Measurements from ENCODE around the gene LUC7L.

DNA sequence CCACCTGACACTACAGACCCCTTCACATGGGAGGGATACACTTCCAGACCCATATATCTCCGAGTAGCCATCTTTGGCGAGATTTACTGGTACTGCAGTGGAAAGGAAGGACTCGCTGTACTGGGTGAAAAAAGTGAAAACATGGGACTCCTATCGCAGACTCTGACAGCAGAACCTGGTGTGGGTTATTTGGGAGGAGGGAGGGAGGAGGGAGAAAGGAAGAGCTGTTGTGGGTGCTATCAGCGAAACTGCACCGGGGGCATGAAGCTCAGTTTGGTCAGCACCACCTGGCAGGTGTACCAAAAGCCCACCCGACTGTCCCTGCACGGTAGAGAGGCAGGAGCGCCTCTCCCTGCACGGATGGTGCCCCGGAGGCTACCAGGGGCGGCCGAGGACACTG is 44.0 kb downstream of the LUC7L start:
- TF ChIP-seq, protein P1, sequence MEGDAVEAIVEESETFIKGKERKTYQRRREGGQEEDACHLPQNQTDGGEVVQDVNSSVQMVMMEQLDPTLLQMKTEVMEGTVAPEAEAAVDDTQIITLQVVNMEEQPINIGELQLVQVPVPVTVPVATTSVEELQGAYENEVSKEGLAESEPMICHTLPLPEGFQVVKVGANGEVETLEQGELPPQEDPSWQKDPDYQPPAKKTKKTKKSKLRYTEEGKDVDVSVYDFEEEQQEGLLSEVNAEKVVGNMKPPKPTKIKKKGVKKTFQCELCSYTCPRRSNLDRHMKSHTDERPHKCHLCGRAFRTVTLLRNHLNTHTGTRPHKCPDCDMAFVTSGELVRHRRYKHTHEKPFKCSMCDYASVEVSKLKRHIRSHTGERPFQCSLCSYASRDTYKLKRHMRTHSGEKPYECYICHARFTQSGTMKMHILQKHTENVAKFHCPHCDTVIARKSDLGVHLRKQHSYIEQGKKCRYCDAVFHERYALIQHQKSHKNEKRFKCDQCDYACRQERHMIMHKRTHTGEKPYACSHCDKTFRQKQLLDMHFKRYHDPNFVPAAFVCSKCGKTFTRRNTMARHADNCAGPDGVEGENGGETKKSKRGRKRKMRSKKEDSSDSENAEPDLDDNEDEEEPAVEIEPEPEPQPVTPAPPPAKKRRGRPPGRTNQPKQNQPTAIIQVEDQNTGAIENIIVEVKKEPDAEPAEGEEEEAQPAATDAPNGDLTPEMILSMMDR (IDR thresholded peaks at IDR 0.05; ENCODE audit: insufficient read depth, low read depth, low read length), result no peak
- TF ChIP-seq EZH2 (IDR thresholded peaks at IDR 0.05; ENCODE audit: insufficient read depth, low read length), result no peak
